ENCODE results near the gene UTP18.

DNA sequence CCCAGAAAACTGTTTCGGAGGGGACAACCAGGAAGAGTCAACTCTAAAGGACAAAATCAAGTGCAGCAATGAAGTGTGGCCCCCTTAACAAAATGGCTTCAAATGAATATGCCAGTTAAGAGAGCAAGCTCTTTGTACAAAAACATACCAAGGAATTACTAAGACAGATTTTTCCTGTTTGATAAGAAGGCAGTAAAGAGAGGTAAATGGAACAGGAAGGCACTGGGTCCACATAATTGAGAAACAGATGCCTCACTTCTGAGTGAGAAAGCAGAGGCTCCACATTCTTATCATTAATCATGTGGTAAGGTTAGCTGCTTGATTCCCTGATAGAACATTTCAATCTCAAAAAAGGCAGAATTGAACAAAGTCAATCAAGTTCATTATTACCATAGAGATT is 45.4 kb upstream of the UTP18 start:
- TF ChIP-seq, protein P1, sequence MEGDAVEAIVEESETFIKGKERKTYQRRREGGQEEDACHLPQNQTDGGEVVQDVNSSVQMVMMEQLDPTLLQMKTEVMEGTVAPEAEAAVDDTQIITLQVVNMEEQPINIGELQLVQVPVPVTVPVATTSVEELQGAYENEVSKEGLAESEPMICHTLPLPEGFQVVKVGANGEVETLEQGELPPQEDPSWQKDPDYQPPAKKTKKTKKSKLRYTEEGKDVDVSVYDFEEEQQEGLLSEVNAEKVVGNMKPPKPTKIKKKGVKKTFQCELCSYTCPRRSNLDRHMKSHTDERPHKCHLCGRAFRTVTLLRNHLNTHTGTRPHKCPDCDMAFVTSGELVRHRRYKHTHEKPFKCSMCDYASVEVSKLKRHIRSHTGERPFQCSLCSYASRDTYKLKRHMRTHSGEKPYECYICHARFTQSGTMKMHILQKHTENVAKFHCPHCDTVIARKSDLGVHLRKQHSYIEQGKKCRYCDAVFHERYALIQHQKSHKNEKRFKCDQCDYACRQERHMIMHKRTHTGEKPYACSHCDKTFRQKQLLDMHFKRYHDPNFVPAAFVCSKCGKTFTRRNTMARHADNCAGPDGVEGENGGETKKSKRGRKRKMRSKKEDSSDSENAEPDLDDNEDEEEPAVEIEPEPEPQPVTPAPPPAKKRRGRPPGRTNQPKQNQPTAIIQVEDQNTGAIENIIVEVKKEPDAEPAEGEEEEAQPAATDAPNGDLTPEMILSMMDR (conservative IDR thresholded peaks at IDR 0.05): no peak
- no peak for TF ChIP-seq ZFX (IDR thresholded peaks at IDR 0.05)

Measured in C4-2B (cell line).